Measurements from ENCODE around the gene MAST2. TPM values are rescaled to one million over a fixed set of nuclear protein-coding genes. Genes with fewer than 3 reads are reported as not detected.

Gene MAST2
- total and polyA plus RNA-seq, 9 of the 15 experiments (the other 6 are each of a cell fraction or from before 2014, with no cell fraction given): 0.73 to 32.0 (median 17.8) TPM

DNA sequence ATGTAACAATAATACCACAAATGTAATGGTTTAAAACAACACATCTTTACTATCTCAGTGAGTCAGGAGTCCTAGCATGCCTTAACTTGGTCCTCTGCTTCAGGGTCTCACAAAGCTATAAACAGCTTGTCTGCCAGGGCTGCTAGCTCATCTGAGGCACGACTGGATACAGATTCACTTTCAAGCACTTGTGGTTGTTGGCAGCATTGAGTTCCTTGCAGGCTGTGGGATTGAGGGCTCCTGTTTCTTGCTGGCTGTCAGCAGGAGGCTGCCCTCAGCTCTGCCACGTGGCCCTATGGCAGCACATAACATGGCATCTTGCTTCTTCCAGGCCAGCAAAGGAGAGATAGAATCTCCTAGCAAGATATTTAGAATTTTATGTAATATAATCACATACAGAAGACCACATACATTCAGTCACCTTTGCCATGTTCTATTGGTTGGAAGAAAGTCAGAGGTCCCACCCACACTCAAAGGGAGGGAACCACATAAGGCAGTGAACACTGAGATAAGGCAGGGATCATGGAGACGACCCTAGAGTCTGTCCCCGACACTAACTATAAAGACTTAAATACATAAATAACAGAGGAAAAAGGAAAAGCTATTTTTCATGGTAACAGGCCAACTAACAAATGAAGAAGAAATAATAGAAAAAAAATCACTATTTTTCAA, 34.0 kb upstream of the MAST2 start (continued):
- TF ChIP-seq MGA (IDR thresholded peaks at IDR 0.05) (peak; percentile 66), MNT (conservative IDR thresholded peaks at IDR 0.05) (peak in 1 of 2 experiments; percentile 63; a peak in 3 of 4 replicates), ZNF707 (CRISPR knock-in tag; conservative IDR thresholded peaks at IDR 0.05) (no peak), E4F1 (CRISPR knock-in tag; IDR thresholded peaks at IDR 0.05; ENCODE audit: borderline replicate concordance) (no peak), PRDM10 (IDR thresholded peaks at IDR 0.05; ENCODE audit: partially characterized antibody) (no peak), NUFIP1 (IDR thresholded peaks at IDR 0.05; ENCODE audit: partially characterized antibody) (no peak)
